ENCODE measurements around the gene KLHL24.

GRCh38 chr3:183653209-183654064 is 18.0 kb downstream of the KLHL24 start:
- no peak for TF ChIP-seq MYC (IDR thresholded peaks at IDR 0.05; ENCODE audit: low read depth, low read length)
- TF ChIP-seq CTCF (IDR thresholded peaks at IDR 0.05; ENCODE audit: low read depth, low read length): no peak

Data from NB4 (cell line).